Naive thymus-derived CD8-positive, alpha-beta T cell (primary cell): Measurements from ENCODE around the gene NDST1. TPM values are rescaled to one million over a fixed set of nuclear protein-coding genes. Genes with fewer than 3 reads are reported as not detected.

Experiments
- ATAC-seq, 2 donors: fragments of 150-1000 bp; cut with Tn5 transposase in 1 of 2; sonication (Bioruptor Pico), chemical (Tn5 transposase) in 1 of 2; 1 replicate in 1 of 2; 2 replicates in 1 of 2; pipeline ENCODE4 v1.10.0; 2021; ENCODE audit warnings: mild to moderate bottlenecking in 2 of 2, moderate library complexity in 2 of 2
- POLR2A ChIA-PET: fragments of 350-600 bp; sonication (Branson Sonifier 250); formaldehyde crosslinking; loops from one replicate; lab custom pipeline; 2021; ENCODE audit warnings: antibody characterized with exemption; lab: Charles Lee
- DNase-seq, 10 donors: peaks; one replicate each; pipeline versions ENCODE4 v3.0.0 to v3.0.0-alpha.2; 2020 to 2022
- H3K27ac Mint-ChIP-seq, 10 donors: one replicate each; pipeline ENCODE4 v1.8.0; 2020 to 2022; ENCODE audit warnings: mild to moderate bottlenecking in 10 of 10, mixed read lengths in 10 of 10, moderate library complexity in 4 of 10, inconsistent platforms in 1 of 10
- H3K27me3 Mint-ChIP-seq, 5 donors: one replicate each; pipeline ENCODE4 v1.8.0; 2021 to 2022; ENCODE audit warnings: mixed read lengths in 5 of 5
- H3K36me3 Mint-ChIP-seq, 3 donors: one replicate each; pipeline ENCODE4 v1.8.0; 2020 to 2022; ENCODE audit warnings: mixed read lengths in 3 of 3, mild to moderate bottlenecking in 2 of 3, inconsistent platforms in 1 of 3
- H3K4me1 Mint-ChIP-seq, 4 donors: one replicate each; pipeline ENCODE4 v1.8.0; 2021 to 2022; ENCODE audit warnings: mixed read lengths in 4 of 4
- H3K4me3 Mint-ChIP-seq, 10 donors: one replicate each; pipeline ENCODE4 v1.8.0; 2020 to 2022; ENCODE audit warnings: mild to moderate bottlenecking in 10 of 10, mixed read lengths in 10 of 10, moderate library complexity in 6 of 10, inconsistent platforms in 1 of 10
- H3K9me3 Mint-ChIP-seq, 9 donors: one replicate each; pipeline ENCODE4 v1.8.0; 2020 to 2022; ENCODE audit warnings: mixed read lengths in 9 of 9, mild to moderate bottlenecking in 3 of 9, inconsistent platforms in 1 of 9, moderate library complexity in 1 of 9
- polyA plus RNA-seq, 3 donors: library from polyadenylated mRNA; unstranded; fragments of 300-500 nt; fragmentation: Illumina TruSeq; gene quantifications; one replicate each; pipeline ENCODE4 v1.2.3, GENCODE V29; 2021
- total RNA-seq, 8 experiments: library from RNA in 2 of 8; stranded (reverse) in 2 of 8; gene quantifications; one replicate each; pipeline ENCODE4 v1.2.3 and lab custom pipeline; 2021 to 2026

NDST1 gene
- total and polyA plus RNA-seq, 5 experiments from 2014 or later = 0.54 to 0.81 (median 0.55) TPM; not detected in 2

- ATAC-seq = no peak
- POLR2A ChIA-PET = no interaction called here
Observed at GRCh38 chr5:150503386-150503785, 4.5 kb upstream of the NDST1 start.

GRCh38 chr5:150503977-150504620 lies 3.8 kb upstream of the NDST1 start:
- DNase-seq = no peak
- no peaks in the 10 kb centered on the region for H3K9me3 Mint-ChIP-seq
- no peak overlapping the region for H3K4me3 Mint-ChIP-seq
- no peak for ATAC-seq
- no peaks in the 10 kb centered on the region for H3K27me3 Mint-ChIP-seq
- H3K27ac Mint-ChIP-seq = peak overlapping the region in 1 of 10 donors; percentile 51
- peaks cover 0 to 2% (median 0%) of the 10 kb centered on the region in 4 donors for H3K4me1 Mint-ChIP-seq
- H3K36me3 Mint-ChIP-seq = no peaks in the 10 kb centered on the region
- POLR2A ChIA-PET = no interaction called here

More at GRCh38 chr5:150503386-150503785, 4.5 kb upstream of the NDST1 start:
- Mint-ChIP-seq H3K27me3 (no peaks in the 10 kb centered on the region), H3K9me3 (no peaks in the 10 kb centered on the region), H3K36me3 (no peaks in the 10 kb centered on the region), H3K27ac (peak overlapping the region in 1 of 10 donors; percentile 51), H3K4me1 (peaks cover 0 to 2% (median 0%) of the 10 kb centered on the region in 4 donors), H3K4me3 (no peak overlapping the region)
- no peak for DNase-seq

DNA sequence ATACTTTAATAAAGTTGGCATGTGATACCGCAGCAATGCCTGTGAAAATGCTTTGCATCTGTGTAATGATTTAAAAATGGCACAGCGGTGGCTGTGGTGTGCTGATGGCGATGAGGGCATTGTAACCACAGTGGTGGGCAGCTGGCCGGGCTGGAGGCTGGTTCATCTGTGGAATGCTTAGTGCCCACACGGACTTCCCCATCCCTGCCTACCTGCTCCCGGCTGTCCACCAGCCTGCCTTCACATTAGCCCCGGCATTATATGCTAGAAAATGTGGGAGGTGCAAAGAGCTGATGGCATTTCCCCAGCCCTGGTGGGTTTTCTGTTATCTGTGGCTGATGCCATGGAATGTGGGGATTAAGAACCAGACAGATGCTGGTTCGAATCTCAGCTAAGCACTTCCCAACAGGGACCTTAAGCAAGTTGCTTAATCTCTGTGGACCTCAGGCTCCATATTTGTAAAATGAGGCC lies 2.9 kb upstream of the NDST1 start:
- no peak overlapping the region for H3K4me3 Mint-ChIP-seq
- no peaks in the 10 kb centered on the region for H3K27me3 Mint-ChIP-seq
- no peak overlapping the region for H3K27ac Mint-ChIP-seq
- no peaks in the 10 kb centered on the region for H3K4me1 Mint-ChIP-seq
- DNase-seq (no peak), ATAC-seq (no peak)
- H3K36me3 Mint-ChIP-seq = no peaks in the 10 kb centered on the region
- no peaks in the 10 kb centered on the region for H3K9me3 Mint-ChIP-seq
- POLR2A ChIA-PET = no interaction called here

DNA sequence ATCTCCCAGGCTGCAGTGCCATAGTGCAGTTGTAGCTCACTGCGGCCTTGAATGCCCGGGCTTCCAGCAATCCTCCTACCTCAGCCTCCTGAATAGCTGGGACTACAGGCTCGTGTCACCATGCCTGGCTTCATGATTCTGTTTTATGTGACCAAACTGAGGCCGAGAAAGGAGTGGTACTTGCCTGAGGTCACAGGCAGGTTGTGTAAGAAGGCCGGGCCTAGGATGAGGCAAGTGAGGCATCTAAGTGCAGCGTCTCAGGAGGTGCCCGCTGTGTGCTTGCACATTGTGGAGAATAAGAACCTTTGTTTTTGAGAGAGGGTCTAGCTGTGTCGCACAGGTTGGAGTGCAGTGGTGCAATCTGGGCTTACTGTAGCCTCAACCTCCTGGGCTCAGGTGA lies 2.1 kb upstream of the NDST1 start:
- ATAC-seq = no peak
- no peak overlapping the region for H3K4me3 Mint-ChIP-seq
- no peaks in the 10 kb centered on the region for H3K27me3 Mint-ChIP-seq
- no peak overlapping the region for H3K27ac Mint-ChIP-seq
- H3K9me3 Mint-ChIP-seq = no peaks in the 10 kb centered on the region
- POLR2A ChIA-PET = no interaction called here
- DNase-seq = no peak
- no peaks in the 10 kb centered on the region for H3K4me1 Mint-ChIP-seq
- no peaks in the 10 kb centered on the region for H3K36me3 Mint-ChIP-seq

DNA sequence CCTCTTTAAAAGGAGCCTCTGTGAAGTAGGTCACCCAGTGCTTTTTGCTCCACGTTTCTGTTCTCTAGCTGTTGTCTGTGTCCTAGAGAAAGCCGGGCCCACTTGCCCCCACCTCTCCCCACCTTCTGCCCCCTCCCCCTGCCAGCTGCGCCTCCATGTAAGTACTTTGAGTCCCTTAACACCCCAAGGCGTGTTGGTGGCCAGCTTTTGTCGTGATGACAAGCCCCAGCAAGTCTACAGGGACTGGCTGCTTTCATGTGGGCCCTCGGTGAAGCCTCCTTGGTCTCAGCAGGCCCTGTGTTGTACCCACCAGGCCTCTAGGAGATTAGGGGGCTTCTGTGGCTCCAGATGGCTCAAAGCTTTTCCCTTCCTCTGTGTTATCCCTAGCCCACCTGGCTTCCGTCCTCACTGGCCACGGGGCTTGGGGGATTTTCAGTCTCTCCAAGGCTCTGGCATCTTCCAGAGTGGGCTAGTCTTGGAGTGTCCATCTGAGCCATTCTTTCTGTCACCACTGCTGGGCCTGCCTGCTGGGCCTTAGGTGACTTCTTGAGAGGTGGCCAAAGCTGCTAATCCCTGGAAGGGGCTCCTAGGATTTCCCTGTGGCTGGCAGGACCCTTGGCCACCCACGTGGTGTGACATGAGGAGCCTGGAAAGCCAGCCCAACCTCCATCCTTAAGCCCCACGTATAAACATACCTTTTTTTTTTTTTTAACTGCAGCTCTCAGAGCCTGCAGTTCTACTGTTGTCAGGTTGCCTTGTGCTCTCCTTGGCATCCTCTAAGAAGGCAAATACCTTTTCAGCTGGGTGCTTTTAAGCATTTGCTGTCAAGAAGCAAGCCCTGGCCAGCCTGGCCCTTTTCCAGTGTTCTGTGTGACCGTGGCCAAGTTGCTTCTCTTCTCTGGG lies 1.1 kb upstream of the NDST1 start:
- DNase-seq = no peak
- Mint-ChIP-seq H3K9me3 (no peaks in the 10 kb centered on the region), H3K36me3 (no peaks in the 10 kb centered on the region), H3K27me3 (no peaks in the 10 kb centered on the region), H3K4me1 (no peaks in the 10 kb centered on the region), H3K27ac (no peak overlapping the region), H3K4me3 (no peak overlapping the region)
- POLR2A ChIA-PET = interaction anchor here (0.6 kb wide), 1 partner anchor 55 kb away, joined by 4 read pairs; no protein-coding TSS in a partner anchor
- no peak for ATAC-seq

DNA sequence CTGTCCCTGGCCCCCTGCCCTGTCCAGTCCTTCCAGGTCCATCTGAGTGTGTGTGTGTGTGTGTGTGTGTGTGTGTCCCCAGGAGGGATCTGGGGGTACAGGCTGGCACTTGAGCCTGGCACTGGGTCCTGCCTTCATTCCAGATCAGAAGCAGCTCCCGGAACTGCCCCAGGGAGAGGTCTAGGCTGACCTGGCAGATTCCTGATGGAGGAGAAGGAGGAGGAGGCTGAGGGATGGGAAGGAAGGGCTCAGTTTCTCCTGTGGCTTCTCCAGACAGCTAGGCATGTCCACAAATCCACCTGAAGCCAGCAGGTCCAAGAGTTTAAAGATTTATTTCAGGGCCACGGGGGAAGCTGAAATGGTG lies 328 bp downstream of the NDST1 start:
- H3K36me3 Mint-ChIP-seq = no peaks in the 10 kb centered on the region
- ATAC-seq (no peak), DNase-seq (no peak)
- H3K27ac Mint-ChIP-seq = no peak overlapping the region
- H3K4me3 Mint-ChIP-seq = no peak overlapping the region
- H3K9me3 Mint-ChIP-seq = no peaks in the 10 kb centered on the region
- POLR2A ChIA-PET = no interaction called here
- H3K27me3 Mint-ChIP-seq = no peaks in the 10 kb centered on the region
- H3K4me1 Mint-ChIP-seq = no peaks in the 10 kb centered on the region

DNA sequence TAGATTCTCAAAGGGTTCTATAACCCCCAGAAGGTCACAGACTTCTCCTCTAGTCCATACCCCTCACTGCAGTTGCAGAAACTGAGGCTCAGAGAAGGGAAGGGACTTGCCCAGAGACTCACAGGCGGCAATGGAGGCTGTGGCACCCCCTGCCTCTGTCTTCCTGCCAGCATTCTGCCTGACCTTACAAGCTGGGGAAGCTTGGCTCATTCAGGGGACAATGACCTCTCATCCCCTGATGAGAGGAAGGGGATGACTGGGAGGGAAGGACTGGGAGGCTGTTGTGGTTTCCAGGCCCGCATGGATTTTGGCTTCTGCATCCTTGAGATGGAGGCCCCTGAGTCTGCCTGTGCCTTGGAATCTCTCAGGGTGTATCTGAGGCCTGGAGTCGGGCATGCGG lies 897 bp downstream of the NDST1 start:
- POLR2A ChIA-PET = no interaction called here
- Mint-ChIP-seq H3K36me3 (no peaks in the 10 kb centered on the region), H3K9me3 (no peaks in the 10 kb centered on the region), H3K4me1 (no peaks in the 10 kb centered on the region), H3K27me3 (no peaks in the 10 kb centered on the region), H3K4me3 (no peak overlapping the region), H3K27ac (no peak overlapping the region)
- DNase-seq (no peak), ATAC-seq (no peak)

- Mint-ChIP-seq H3K4me3 (no peak overlapping the region), H3K27ac (no peak overlapping the region), H3K9me3 (no peaks in the 10 kb centered on the region), H3K36me3 (no peaks in the 10 kb centered on the region), H3K27me3 (no peaks in the 10 kb centered on the region), H3K4me1 (no peaks in the 10 kb centered on the region)
- DNase-seq (no peak), ATAC-seq (no peak)
- POLR2A ChIA-PET = no interaction called here
Observed at GRCh38 chr5:150509992-150510391, 2.1 kb downstream of the NDST1 start.

- no peak for ATAC-seq
- no peak overlapping the region for H3K27ac Mint-ChIP-seq
- H3K27me3 Mint-ChIP-seq = no peaks in the 10 kb centered on the region
- H3K4me1 Mint-ChIP-seq = no peaks in the 10 kb centered on the region
- no peaks in the 10 kb centered on the region for H3K36me3 Mint-ChIP-seq
- DNase-seq = no peak
- POLR2A ChIA-PET = no interaction called here
- no peaks in the 10 kb centered on the region for H3K9me3 Mint-ChIP-seq
- H3K4me3 Mint-ChIP-seq = no peak overlapping the region
Observed at GRCh38 chr5:150510460-150511263, 2.7 kb downstream of the NDST1 start.

GRCh38 chr5:150511578-150512367 lies 3.8 kb downstream of the NDST1 start:
- Mint-ChIP-seq H3K36me3 (no peaks in the 10 kb centered on the region), H3K27me3 (no peaks in the 10 kb centered on the region), H3K9me3 (no peaks in the 10 kb centered on the region), H3K27ac (no peak overlapping the region), H3K4me1 (no peaks in the 10 kb centered on the region), H3K4me3 (no peak overlapping the region)
- ATAC-seq (no peak), DNase-seq (no peak)
- POLR2A ChIA-PET = no interaction called here

- H3K27ac Mint-ChIP-seq = peak overlapping the region in 1 of 10 donors; percentile 55
- H3K36me3 Mint-ChIP-seq = no peaks in the 10 kb centered on the region
Observed at GRCh38 chr5:150512368-150512747, 4.4 kb downstream of the NDST1 start.

More at GRCh38 chr5:150512368-150512747, 4.4 kb downstream of the NDST1 start:
- POLR2A ChIA-PET = no interaction called here
- H3K27me3 Mint-ChIP-seq = no peaks in the 10 kb centered on the region
- ATAC-seq (no peak), DNase-seq (no peak)
- H3K9me3 Mint-ChIP-seq = no peaks in the 10 kb centered on the region
- no peak overlapping the region for H3K4me3 Mint-ChIP-seq
- H3K4me1 Mint-ChIP-seq = no peaks in the 10 kb centered on the region
